ENCODE results near the gene LEF1.
A peak's percentile ranks its signal among the peaks of the same experiment; 100 is the strongest.

LEF1 gene

GRCh38 chr4:108174856-108175255, 6.1 kb upstream of the LEF1 start:
- DNase-seq = no peak

GRCh38 chr4:108173599-108174057, 4.9 kb upstream of the LEF1 start:
- DNase-seq = no peak

- DNase-seq = peak; percentile 49
These were observed 4.2 kb upstream of the LEF1 start for GRCh38 chr4:108172753-108173598.

- DNase-seq = peak; percentile 14
These were observed 3.6 kb upstream of the LEF1 start for GRCh38 chr4:108172231-108172752.

DNA sequence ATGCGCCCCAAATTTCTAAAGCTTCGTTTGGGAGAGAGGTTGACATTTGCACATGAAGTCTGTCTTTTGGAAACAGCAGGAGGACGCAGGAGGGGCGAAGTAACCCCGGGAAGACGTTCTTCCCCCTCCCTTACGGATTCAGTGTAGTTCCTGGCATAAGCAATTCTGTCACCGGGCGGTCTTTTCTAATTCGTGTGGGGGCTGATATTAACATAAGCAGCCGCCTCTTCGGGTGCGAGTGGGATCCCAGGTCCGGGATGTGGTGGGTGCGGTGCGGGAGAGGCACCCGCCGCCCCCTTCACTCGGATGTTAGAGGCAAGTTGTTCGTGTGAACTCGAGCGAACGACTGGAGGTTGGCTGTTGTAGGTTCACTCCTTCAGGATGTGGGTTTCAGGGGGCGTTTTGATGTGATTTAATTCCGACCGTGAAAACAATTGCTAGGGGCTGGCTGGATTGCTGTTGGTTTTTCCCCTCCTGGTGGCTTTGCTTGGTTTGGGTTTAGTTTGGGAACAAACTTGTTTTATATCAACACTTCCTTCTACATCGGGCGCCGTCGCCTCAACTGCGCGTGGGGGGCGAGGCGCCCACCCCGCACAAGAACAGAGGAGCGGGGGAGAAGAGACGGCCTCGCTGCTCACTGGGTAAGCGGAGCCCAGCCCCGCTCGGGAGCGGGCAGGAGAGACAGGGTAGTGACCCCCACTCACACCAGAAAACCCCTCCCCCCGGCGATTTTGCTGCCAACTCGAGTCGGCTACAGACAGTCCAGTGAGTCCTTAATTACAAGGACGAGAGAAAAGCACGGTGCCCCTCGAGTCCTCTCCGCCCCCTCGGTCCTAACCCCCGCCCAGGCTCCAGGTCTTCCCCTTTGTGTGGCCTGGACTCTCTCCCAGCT, 2.9 kb upstream of the LEF1 start:
- no peak for DNase-seq

- DNase-seq = no peak
These were observed 2.1 kb upstream of the LEF1 start for GRCh38 chr4:108170631-108171338.

GRCh38 chr4:108169664-108170063, 932 bp upstream of the LEF1 start:
- no peak for DNase-seq

DNA sequence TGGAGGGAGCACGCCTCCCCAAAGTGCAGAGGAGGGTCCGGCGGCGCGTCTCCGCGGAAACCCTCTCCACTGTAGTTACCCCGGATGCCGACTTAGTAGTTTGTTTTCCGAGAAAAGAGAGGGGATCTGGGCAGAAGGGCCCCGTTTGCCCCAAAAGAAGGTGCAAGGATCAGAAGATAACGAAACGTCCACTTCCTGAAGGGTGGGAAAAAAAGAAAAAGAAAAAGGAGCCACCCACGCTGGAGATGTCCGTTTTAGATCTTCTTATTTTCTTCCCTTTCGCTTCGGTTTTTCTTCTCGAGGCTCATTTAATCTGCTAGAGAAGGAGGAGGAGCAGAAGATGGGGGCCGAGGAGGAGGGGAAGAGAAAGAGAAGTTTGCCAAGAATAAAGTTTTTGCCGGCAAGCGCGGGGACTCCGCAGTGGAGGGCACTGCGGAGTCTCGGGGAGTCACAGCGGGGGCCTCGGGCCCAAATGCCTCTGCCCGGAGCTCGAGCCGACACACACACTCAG, 517 bp downstream of the LEF1 start:
- peak; percentile 44 for DNase-seq

GRCh38 chr4:108166441-108167315, 2.1 kb downstream of the LEF1 start:
- peak; percentile 26 for DNase-seq

DNA sequence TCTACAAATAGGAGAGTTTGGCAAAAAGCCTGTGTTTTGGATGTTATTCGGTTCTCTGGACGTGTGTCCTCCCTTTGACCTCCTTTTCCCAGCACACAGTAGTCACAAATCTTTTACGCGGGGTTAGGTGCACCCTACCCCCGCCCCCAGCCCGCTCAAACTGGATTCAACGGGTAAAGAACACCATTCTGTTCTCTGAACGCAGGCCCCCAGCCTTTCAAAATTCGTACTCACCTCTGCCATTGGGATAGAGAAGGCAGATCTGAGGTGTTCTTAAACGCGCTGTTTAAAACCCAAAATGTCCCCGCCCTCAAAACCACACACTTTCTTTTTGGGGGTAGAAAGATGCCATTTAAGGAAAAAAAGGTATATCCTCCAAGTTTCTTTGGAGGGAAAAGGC, 2.7 kb downstream of the LEF1 start:
- no peak for DNase-seq

DNA sequence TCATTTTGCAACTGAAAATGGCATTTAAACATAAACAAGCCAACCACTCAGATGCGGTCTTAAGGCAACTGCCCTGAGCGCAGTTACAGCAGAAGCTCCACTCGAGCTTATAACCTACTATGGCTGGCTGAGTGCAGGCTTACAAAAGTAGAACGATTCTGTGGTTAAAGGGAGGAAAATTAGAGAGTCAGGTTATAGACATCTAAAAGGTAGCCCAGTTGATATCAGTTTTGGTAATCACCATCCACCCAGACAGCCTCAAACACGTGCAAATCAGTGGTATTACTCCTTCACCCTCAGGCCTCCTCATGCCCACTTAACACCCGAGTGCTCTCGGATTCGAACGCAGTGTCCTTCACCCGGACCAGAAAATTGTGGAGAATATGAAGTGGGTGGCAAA, 3.1 kb downstream of the LEF1 start:
- no peak for DNase-seq

DNA sequence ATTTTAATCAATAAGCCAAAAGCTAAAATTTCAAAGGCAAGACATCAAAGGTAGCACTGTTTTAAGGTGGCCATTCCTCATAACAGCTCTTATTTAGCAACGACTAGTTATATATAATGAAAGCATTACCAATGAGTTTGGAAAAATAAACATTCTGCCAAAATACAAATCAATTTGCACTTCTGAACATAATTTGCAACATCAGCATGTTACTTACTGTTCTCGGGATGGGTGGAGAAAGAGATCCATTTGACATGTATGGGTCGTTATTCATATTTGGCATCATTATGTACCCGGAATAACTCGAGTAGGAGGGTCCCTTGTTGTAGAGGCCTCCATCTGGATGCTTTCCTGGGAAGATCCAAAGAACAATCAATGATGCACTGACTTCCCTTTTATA, 5.4 kb downstream of the LEF1 start:
- DNase-seq = no peak

DNA sequence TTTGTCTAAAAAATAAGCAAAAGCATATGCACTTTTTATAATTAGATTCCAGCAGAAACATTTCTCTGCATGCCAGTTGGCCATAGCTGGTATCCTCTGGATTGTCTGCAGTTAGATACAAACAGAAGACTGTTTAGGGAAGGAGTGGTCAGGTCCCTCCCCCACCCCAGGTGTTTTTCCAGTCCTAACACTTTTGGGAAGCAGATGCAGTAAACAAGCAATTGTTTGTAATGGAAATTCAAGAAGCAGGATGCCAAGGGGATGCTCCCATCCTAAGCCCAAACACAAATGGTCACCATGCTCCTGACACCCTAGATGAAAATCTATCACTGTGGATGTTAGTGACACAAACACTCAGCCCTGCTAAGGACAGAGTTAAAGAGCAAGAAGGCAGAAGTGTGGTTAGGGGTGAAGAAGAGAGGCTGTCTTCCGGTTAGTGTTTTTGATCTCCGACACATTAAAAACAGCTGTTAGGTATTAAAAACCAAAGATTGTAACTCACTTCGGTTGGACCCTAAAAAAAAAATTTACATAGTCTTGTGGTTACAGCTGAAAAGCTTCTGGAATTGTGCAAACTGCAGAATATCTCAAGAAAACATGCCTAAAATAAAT, 7.9 kb downstream of the LEF1 start:
- no peak for DNase-seq

DNA sequence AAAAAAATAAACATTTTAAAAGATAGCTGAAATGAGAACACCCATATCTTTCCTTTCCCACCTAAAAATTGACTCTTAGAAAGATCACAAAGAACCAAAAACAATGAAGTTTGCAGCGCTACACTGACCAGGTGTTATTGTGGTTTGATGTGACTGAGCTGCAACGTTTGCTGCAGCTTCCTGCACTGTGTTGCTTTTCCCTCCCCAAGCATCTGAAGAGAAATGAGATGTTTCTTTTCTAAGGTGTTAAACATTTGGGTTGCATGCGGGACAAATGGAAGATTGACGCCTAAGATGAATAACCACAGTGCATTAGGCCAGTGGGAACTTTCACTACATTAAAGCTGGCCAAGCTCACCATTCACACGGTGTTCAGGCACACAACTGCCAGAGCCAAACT, 8.9 kb downstream of the LEF1 start:
- no peak for DNase-seq

DNA sequence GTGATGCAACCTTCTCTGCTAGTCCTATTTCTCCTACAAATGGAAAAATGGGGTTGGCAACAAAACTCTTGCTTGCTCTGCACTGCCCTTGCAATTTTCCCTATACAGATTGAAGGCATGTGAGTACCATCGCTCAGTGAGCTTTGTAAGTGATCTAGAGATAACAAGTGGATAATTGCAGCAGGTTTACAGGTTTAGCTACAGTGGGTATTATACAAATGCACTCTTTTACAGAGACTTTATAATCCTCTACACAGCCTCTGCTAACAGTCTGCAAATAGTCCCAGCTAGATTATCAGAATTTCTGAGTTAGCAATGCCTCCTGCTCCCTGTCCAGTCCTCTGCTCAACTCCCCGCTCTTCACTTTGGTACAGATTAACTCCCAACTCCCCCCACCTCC, 11.1 kb downstream of the LEF1 start:
- DNase-seq = no peak

GRCh38 chr4:108156391-108156790, 12.3 kb downstream of the LEF1 start:
- no peak for DNase-seq

DNA sequence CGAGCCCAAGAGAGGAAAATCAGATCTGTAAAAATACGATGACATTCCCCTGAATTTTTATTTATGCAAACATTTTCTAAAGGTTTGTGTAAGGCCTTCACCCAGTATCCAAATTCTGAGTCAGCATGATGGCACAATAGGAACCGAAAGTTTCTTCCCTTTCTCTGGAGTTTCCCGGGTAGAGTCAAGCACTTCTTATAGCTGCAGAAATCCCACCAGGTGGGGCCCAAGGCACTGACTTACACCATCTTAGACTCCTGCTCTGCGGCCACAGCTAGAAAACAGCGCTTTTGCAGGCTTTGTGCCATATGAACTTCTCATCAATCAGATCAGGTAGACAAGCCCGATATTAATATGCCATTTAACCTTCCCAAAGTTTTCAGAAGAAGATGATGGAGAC, 13.4 kb downstream of the LEF1 start:
- no peak for DNase-seq

- DNase-seq = no peak
These were observed 15.8 kb downstream of the LEF1 start for GRCh38 chr4:108152980-108153379.

DNA sequence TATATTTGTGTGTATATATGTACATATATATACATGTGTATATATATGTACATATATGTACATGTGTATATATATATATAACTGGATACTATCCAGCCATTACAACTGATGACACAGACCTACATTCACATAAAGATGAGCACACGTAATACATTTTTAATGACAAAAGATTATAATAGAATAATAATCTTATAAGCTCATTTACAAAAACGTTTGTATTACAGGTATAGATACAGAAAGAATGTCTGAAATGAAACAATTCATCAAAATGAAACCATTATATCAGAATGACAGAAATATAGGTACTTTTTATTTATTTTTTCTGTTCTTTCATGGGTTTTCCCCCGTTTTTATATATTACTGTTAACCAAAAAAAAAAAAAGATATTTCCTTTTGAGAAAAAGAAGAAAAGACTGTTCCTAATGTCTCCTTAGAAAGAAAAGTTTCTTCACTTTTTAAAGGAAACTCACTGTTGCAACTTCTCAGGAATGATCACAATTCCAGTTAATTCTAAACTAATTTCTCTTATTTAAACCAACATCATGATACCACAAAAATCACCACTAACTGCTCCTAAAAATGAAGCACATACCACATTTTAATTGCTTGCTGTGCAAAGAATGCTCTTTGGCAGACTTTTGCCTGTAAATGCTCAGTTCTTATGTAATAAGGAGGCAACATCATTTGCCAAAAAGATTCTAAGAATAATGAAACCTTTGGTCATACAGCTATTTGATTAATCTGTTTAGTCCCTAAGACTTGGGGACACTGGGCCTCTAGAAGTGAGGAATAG, 18.9 kb downstream of the LEF1 start:
- DNase-seq = peak; percentile 62

GRCh38 chr4:108148316-108148715, 20.4 kb downstream of the LEF1 start:
- no peak for DNase-seq

Measured in fibroblast of skin of back (primary cell).